Ovary (tissue), 3 donors: ENCODE results near the gene CT55.
"Not testable (repeated sequence)": the region's sequence is repeated elsewhere in the genome, so short reads cannot be mapped to it uniquely, and the experiment has no call there.

Experiments used
- EP300 ChIP-seq: sonication (generic); formaldehyde crosslinking; IDR thresholded peaks from one replicate; pipeline ENCODE4 v1.6.1; 2017; ENCODE audit warnings: antibody characterized with exemption
- TF ChIP-seq, protein P1 (sequence below), 3 donors: fragments of 450-650 bp in 2 of 3; fragments of 200-600 bp in 1 of 3; IDR thresholded peaks; one replicate each; pipeline versions ENCODE4 v1.5.1 to v1.8.0; 2016 to 2022; ENCODE audit warnings: antibody characterized with exemption in 3 of 3, mild to moderate bottlenecking in 1 of 3
- donor health status: DM: no; HTN: no; CAD: no.

DNA sequence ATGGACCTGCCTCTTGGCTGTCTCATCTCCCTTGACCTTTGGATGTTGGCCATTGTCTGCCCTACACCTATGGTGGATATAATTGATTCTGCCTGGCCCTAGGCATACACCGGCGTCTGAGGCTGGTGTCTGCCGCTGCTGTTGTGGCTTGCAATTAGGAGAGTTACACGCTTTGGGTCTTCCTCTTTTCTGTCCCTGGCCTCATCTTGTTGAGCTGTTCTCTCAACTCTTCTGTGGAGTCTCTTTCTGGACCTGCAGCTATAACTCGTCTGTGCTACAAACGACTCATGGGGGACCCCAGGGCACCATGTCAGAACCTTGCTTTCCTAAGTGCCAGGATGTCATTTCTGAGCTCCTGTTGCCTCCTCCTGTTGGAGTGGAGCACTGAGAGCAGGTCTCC is 45.1 kb downstream of the CT55 start:
- TF ChIP-seq, protein P1, sequence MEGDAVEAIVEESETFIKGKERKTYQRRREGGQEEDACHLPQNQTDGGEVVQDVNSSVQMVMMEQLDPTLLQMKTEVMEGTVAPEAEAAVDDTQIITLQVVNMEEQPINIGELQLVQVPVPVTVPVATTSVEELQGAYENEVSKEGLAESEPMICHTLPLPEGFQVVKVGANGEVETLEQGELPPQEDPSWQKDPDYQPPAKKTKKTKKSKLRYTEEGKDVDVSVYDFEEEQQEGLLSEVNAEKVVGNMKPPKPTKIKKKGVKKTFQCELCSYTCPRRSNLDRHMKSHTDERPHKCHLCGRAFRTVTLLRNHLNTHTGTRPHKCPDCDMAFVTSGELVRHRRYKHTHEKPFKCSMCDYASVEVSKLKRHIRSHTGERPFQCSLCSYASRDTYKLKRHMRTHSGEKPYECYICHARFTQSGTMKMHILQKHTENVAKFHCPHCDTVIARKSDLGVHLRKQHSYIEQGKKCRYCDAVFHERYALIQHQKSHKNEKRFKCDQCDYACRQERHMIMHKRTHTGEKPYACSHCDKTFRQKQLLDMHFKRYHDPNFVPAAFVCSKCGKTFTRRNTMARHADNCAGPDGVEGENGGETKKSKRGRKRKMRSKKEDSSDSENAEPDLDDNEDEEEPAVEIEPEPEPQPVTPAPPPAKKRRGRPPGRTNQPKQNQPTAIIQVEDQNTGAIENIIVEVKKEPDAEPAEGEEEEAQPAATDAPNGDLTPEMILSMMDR (IDR thresholded peaks at IDR 0.05), result not testable (repeated sequence)
- TF ChIP-seq EP300, result not testable (repeated sequence)
